ENCODE results near the gene PLCB2.

The PLCB2 gene

DNA sequence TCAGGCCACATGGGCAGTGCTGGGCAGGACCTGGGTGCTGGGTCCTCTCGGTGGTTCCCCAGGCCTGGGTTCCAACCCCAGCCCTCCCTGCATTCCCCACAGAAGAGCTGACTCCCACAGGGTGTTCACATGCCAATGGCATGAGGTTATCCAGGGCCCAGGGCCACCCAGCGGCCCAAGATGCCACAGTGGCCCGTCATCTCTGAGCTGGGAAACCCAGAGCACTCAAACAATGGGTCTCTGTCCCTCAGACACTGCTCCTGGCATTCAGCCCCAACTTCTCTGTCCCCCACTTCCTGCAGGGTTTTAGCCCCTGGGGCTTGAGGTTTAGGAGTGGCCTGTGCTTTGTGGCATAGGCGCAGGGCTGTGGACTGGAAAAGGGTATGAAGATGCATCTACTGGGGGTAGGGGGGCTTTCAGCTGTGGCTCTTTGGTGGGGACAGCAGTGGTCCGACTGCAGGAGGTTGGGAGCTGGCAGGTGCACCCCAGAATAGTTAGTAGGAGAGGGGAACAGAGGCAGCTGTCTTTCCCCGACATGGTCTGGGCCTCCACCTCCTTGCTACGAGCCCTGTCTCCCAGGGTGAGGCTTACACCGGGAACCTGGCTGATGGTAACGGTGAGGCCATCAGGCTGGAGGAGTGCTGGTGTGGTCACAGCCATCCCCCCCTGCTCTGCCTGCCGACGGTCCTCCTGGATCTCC lies 31.3 kb upstream of the PLCB2 start:
- no peak overlapping the region for H3K9ac ChIP-seq (ENCODE audit: low read length)
- H3K4me3 ChIP-seq (ENCODE audit: low read length), result peak overlapping the region; percentile 63
- peaks cover 59% of the 10 kb centered on the region for H3K4me1 ChIP-seq (ENCODE audit: control insufficient read depth, insufficient read depth, low read length)

DNA sequence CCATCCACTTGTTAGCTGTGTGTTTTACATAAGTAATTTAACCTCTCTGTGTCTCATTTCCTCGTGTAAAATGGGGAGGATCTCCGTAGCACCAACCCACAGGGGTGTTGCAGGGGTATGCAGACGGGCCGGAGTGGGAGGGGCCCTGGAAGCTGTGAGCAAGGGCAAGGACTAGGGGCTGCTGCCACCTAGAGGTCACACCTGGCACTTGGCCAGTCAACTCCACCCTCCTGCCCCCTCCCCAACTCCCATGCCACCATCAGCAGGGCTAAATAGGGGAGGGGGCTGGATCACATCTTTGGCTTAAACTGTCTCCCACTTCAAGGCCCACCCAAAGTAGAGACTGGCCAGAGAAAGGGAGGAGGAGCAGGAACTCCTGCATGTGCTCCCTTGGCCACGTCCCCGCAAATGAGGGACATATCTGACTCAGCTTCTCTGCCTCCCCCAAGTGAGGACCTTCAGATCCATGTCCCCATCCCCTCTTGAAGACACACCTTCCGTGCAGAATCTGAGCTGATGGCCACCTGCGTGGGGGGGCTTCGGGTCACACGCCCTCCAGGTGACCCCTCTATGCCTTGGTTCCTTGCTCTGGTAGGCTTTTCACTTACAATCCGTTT lies 30.4 kb upstream of the PLCB2 start:
- no peaks in the 10 kb centered on the region for H3K27me3 ChIP-seq (ENCODE audit: control insufficient read depth, insufficient read depth, low read length)
- H3K4me3 ChIP-seq (ENCODE audit: low read length), result peak overlapping the region; percentile 63
- peak overlapping the region; percentile 14 for H3K9ac ChIP-seq (ENCODE audit: low read length)
- H3K36me3 ChIP-seq (ENCODE audit: control insufficient read depth, insufficient read depth, low read length), result peaks cover 7% of the 10 kb centered on the region
- H3K4me1 ChIP-seq (ENCODE audit: control insufficient read depth, insufficient read depth, low read length), result peaks cover 59% of the 10 kb centered on the region
- H3K27ac ChIP-seq (ENCODE audit: low read depth, low read length), result peak overlapping the region; percentile 98

More for the DNA sequence above, 31.3 kb upstream of the PLCB2 start:
- H3K27me3 ChIP-seq (ENCODE audit: control insufficient read depth, insufficient read depth, low read length), result no peaks in the 10 kb centered on the region
- H3K27ac ChIP-seq (ENCODE audit: low read depth, low read length), result peak overlapping the region; percentile 98
- H3K36me3 ChIP-seq (ENCODE audit: control insufficient read depth, insufficient read depth, low read length), result peaks cover 7% of the 10 kb centered on the region

GRCh38 chr15:40337597-40337996 lies 29.9 kb upstream of the PLCB2 start:
- peak overlapping the region; percentile 98 for H3K27ac ChIP-seq (ENCODE audit: low read depth, low read length)
- H3K9ac ChIP-seq (ENCODE audit: low read length), result no peak overlapping the region
- peaks cover 58% of the 10 kb centered on the region for H3K4me1 ChIP-seq (ENCODE audit: control insufficient read depth, insufficient read depth, low read length)

GRCh38 chr15:40336744-40337122 lies 29.0 kb upstream of the PLCB2 start:
- H3K36me3 ChIP-seq (ENCODE audit: control insufficient read depth, insufficient read depth, low read length), result peaks cover 7% of the 10 kb centered on the region
- no peaks in the 10 kb centered on the region for H3K27me3 ChIP-seq (ENCODE audit: control insufficient read depth, insufficient read depth, low read length)
- peaks cover 63% of the 10 kb centered on the region for H3K4me1 ChIP-seq (ENCODE audit: control insufficient read depth, insufficient read depth, low read length)
- H3K27ac ChIP-seq (ENCODE audit: low read depth, low read length), result peak overlapping the region; percentile 98
- no peak overlapping the region for H3K9ac ChIP-seq (ENCODE audit: low read length)
- H3K4me3 ChIP-seq (ENCODE audit: low read length), result no peak overlapping the region

More at GRCh38 chr15:40337597-40337996, 29.9 kb upstream of the PLCB2 start:
- peaks cover 7% of the 10 kb centered on the region for H3K36me3 ChIP-seq (ENCODE audit: control insufficient read depth, insufficient read depth, low read length)
- no peaks in the 10 kb centered on the region for H3K27me3 ChIP-seq (ENCODE audit: control insufficient read depth, insufficient read depth, low read length)
- peak overlapping the region; percentile 18 for H3K4me3 ChIP-seq (ENCODE audit: low read length)

- Histone ChIP-seq H3K4me3 (ENCODE audit: low read length) (no peak overlapping the region), H3K27ac (ENCODE audit: low read depth, low read length) (peak overlapping the region; percentile 98), H3K36me3 (ENCODE audit: control insufficient read depth, insufficient read depth, low read length) (peaks cover 7% of the 10 kb centered on the region), H3K9ac (ENCODE audit: low read length) (no peak overlapping the region), H3K27me3 (ENCODE audit: control insufficient read depth, insufficient read depth, low read length) (no peaks in the 10 kb centered on the region), H3K4me1 (ENCODE audit: control insufficient read depth, insufficient read depth, low read length) (peaks cover 64% of the 10 kb centered on the region)
Observed at GRCh38 chr15:40335938-40336743, 28.4 kb upstream of the PLCB2 start.

DNA sequence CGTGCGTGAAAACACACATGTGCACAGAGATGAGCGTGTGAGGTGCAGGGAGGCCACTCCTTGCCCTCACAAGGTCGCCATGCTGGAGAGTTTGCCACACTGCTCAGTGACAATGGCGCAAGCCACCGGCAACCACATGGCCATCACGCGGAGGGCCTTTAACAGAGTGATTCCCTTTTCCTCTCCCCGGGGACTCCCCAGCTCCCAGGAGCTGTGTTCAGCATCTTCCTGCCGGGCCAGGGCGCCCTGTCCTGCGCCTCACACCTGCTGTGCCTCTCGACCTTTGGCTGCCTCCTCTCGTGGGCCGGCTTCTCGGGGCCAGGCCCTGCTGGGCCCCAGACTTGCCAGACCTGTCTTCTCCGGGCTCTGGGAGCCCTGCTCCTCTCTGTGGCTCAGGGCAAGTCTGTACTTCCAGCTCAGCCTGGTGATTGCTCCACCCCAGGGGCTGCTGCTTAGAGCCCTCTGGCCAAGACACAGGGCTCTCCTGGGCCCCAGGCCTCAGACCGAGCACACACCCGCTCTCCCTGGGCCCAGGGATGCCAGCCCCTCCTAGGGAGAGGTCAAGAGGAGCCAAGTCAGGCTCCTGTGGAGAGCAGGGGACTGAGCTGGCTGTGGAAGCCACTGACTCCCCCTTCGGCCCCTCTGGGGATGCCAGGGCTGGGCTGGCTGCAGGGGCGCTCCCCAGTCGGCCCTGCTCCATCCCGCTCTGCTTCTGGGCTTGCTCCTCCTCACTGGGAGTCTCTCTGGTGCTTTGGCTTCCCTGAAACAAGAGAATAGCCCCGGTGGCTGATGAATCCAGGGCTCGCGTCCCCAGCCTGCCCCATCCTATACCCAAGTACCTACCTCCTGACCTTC lies 27.4 kb upstream of the PLCB2 start:
- Histone ChIP-seq H3K36me3 (ENCODE audit: control insufficient read depth, insufficient read depth, low read length) (peaks cover 7% of the 10 kb centered on the region), H3K4me3 (ENCODE audit: low read length) (no peak overlapping the region), H3K27ac (ENCODE audit: low read depth, low read length) (peak overlapping the region; percentile 98), H3K9ac (ENCODE audit: low read length) (no peak overlapping the region), H3K27me3 (ENCODE audit: control insufficient read depth, insufficient read depth, low read length) (no peaks in the 10 kb centered on the region), H3K4me1 (ENCODE audit: control insufficient read depth, insufficient read depth, low read length) (peaks cover 67% of the 10 kb centered on the region)

DNA sequence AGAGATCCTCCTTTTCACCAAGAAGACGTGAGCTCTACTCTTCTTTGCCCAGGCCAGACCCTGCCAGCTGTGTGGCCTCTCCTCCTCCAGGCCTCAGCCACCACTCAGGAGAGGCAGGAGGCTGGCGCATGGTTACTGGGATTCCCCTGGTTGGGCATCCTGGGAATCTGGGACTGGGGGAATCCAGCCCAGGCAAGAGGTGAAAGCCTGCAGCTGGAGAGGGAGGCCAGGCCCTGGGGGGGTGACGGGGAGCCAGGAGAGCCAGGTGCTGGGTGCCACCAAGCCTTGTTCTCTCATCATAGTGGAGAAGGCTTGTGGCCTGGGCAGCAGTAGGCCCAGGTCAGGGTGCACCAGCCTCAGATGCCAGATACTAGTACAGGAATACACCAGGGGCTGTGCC lies 26.8 kb upstream of the PLCB2 start:
- Histone ChIP-seq H3K27me3 (ENCODE audit: control insufficient read depth, insufficient read depth, low read length) (no peaks in the 10 kb centered on the region), H3K4me3 (ENCODE audit: low read length) (no peak overlapping the region), H3K9ac (ENCODE audit: low read length) (no peak overlapping the region), H3K36me3 (ENCODE audit: control insufficient read depth, insufficient read depth, low read length) (peaks cover 7% of the 10 kb centered on the region), H3K4me1 (ENCODE audit: control insufficient read depth, insufficient read depth, low read length) (peaks cover 73% of the 10 kb centered on the region), H3K27ac (ENCODE audit: low read depth, low read length) (peak overlapping the region; percentile 98)

- Histone ChIP-seq H3K27me3 (ENCODE audit: control insufficient read depth, insufficient read depth, low read length) (no peaks in the 10 kb centered on the region), H3K4me3 (ENCODE audit: low read length) (peak overlapping the region; percentile 13), H3K9ac (ENCODE audit: low read length) (peak overlapping the region; percentile 1), H3K4me1 (ENCODE audit: control insufficient read depth, insufficient read depth, low read length) (peaks cover 72% of the 10 kb centered on the region), H3K36me3 (ENCODE audit: control insufficient read depth, insufficient read depth, low read length) (peaks cover 7% of the 10 kb centered on the region), H3K27ac (ENCODE audit: low read depth, low read length) (peak overlapping the region; percentile 98)
Observed at GRCh38 chr15:40333922-40334492, 26.3 kb upstream of the PLCB2 start.

DNA sequence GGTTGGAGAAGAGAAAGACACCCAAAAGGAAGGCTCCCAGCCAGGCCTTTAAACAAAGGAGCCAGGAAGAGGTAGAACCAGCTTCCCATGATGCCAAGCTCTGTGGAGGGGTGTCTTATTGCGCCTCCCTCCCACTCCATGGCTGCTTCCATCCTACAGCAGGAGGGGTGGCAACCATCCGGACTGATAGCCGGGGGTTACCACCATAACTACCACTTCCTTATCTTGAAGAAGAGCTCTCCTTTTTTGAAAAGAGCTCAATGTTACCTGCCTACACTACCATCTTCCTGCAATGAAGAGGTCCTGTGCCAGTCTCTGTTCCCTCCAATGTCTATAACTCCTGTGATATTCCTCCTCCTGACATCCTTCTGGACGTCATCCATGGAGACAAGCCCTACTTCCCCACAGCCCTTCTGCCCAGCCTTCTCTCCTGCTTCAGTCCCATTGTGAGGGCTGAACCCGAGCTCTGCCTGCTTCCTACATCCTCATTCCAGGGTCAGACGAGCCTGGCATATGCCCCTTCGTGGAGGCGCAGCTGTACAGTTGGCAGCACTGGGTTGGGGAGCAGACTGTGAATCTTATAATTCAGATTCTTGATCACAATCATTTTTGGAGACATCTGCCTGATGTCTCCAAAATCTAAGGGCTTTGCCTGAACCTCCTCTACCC lies 24.5 kb upstream of the PLCB2 start:
- Histone ChIP-seq H3K27ac (ENCODE audit: low read depth, low read length) (peak overlapping the region; percentile 98), H3K4me1 (ENCODE audit: control insufficient read depth, insufficient read depth, low read length) (peaks cover 69% of the 10 kb centered on the region)

DNA sequence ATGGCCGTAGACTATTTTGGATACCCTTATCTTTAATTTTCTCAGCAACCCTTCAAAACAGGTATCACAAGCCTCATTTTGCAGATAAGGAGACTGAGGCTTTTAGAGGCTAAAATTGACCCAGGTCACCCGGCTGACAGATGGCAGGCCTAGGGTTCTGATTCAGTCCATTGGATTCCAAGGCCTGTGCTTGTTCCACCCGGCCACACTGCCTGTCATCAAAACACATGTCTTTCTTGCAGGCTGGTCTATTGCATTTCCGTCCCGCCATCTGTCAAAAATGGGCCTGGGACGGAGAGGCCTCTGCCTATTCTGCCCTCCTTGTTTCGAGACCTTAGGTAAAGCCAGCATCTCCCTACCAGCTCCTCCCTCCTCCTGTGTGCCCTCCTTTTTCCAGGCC lies 23.9 kb upstream of the PLCB2 start:
- no peaks in the 10 kb centered on the region for H3K27me3 ChIP-seq (ENCODE audit: control insufficient read depth, insufficient read depth, low read length)
- peak overlapping the region; percentile 98 for H3K27ac ChIP-seq (ENCODE audit: low read depth, low read length)
- H3K4me1 ChIP-seq (ENCODE audit: control insufficient read depth, insufficient read depth, low read length), result peaks cover 71% of the 10 kb centered on the region
- peaks cover 7% of the 10 kb centered on the region for H3K36me3 ChIP-seq (ENCODE audit: control insufficient read depth, insufficient read depth, low read length)
- H3K9ac ChIP-seq (ENCODE audit: low read length), result no peak overlapping the region
- no peak overlapping the region for H3K4me3 ChIP-seq (ENCODE audit: low read length)

More for the DNA sequence above, 24.5 kb upstream of the PLCB2 start:
- H3K27me3 ChIP-seq (ENCODE audit: control insufficient read depth, insufficient read depth, low read length), result no peaks in the 10 kb centered on the region
- peaks cover 7% of the 10 kb centered on the region for H3K36me3 ChIP-seq (ENCODE audit: control insufficient read depth, insufficient read depth, low read length)
- H3K9ac ChIP-seq (ENCODE audit: low read length), result no peak overlapping the region
- H3K4me3 ChIP-seq (ENCODE audit: low read length), result no peak overlapping the region

DNA sequence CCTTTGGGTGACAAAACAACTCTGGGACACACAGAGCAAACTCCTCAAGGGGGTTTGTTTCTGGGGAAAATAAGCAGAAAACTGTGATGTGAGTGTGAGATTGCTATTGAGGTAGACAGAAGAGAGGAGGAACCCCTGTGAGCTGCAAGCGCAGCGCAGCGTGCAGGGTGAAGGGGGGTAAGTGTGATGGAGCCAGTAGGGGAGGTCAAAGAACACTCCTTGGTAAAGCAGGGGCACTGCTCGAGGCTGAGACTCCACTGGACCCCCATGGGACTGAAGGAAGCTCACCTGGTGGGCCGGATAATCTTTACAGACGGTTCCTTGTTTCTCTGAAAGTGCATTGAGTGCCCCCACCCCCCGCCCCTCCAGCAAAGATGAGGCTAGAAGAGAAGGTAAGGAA lies 23.3 kb upstream of the PLCB2 start:
- Histone ChIP-seq H3K9ac (ENCODE audit: low read length) (no peak overlapping the region), H3K4me1 (ENCODE audit: control insufficient read depth, insufficient read depth, low read length) (peaks cover 70% of the 10 kb centered on the region), H3K36me3 (ENCODE audit: control insufficient read depth, insufficient read depth, low read length) (peaks cover 4% of the 10 kb centered on the region), H3K27ac (ENCODE audit: low read depth, low read length) (peak overlapping the region; percentile 98), H3K4me3 (ENCODE audit: low read length) (no peak overlapping the region), H3K27me3 (ENCODE audit: control insufficient read depth, insufficient read depth, low read length) (no peaks in the 10 kb centered on the region)
